IMR-90 (cell line): ENCODE measurements around the gene DHDH. TPM values are rescaled to one million over a fixed set of nuclear protein-coding genes. Genes with fewer than 3 reads are reported as not detected.

Source experiments
- ATAC-seq: fragments of 200-7000 bp; cut with Tn5 transposase; 2 replicates; pipeline ENCODE4 v1.9.1; 2020; ENCODE audit warnings: low read depth, mild to moderate bottlenecking, moderate library complexity
- BruUV-seq: library from RNA; stranded (reverse); fragments of 400-500 nt; replicated peaks from 2 replicates; lab custom pipeline; 2021; lab: Mats Ljungman, UMichigan
- CTCF ChIA-PET: fragments of 300-600 bp; formaldehyde crosslinking; extraction: SDS; loops from one replicate; lab custom pipeline; 2021; ENCODE audit warnings: antibody characterized with exemption; lab: Yijun Ruan, JAX
- POLR2A ChIA-PET: fragments of 300-600 bp; sonication (Branson Sonifier 250); formaldehyde crosslinking; loops from one replicate; lab custom pipeline; 2022; ENCODE audit warnings: antibody characterized with exemption; ENCODE audit not compliant: unreplicated experiment; lab: Charles Lee
- DNase-seq: peaks from one replicate; pipeline ENCODE4 v3.0.0; 2013
- H2AFZ ChIP-seq: replicated peaks from 2 replicates; pipeline ENCODE3; 2013; ENCODE audit warnings: low read length, mild to moderate bottlenecking; ENCODE audit not compliant: poor library complexity
- H2AK5ac ChIP-seq: 2 replicates; pipeline ENCODE4 v1.6.1; 2013; ENCODE audit warnings: low read depth, low read length, inconsistent platforms
- H2AK9ac ChIP-seq: replicated peaks from 2 replicates; pipeline ENCODE3; 2013; ENCODE audit warnings: mild to moderate bottlenecking, low read depth, low read length, moderate library complexity; ENCODE audit not compliant: poor library complexity
- H2BK120ac ChIP-seq: 2 replicates; pipeline ENCODE4 v1.6.1; 2013; ENCODE audit warnings: low read depth, low read length, inconsistent platforms
- H2BK15ac ChIP-seq: 3 replicates; pipeline ENCODE4 v1.6.1; 2013; ENCODE audit warnings: low read depth, low read length, inconsistent platforms
- H2BK20ac ChIP-seq: 2 replicates; pipeline ENCODE4 v1.6.1; 2013; ENCODE audit warnings: low read depth, mild to moderate bottlenecking, inconsistent platforms, low read length, moderate library complexity
- H2BK5ac ChIP-seq: 2 replicates; pipeline ENCODE4 v1.6.1; 2013; ENCODE audit warnings: mild to moderate bottlenecking, low read depth, low read length, inconsistent platforms; ENCODE audit not compliant: poor library complexity, severe bottlenecking
- H3K14ac ChIP-seq: replicated peaks from 2 replicates; pipeline ENCODE4 v1.6.1; 2013; ENCODE audit warnings: low read depth, low read length, inconsistent platforms
- H3K18ac ChIP-seq: 2 replicates; pipeline ENCODE4 v1.6.1; 2013; ENCODE audit warnings: low read depth, low read length, control low read depth
- H3K23ac ChIP-seq: 2 replicates; pipeline ENCODE4 v1.6.1; 2013; ENCODE audit warnings: low read depth, low read length, inconsistent platforms
- H3K27ac ChIP-seq: 2 replicates; pipeline ENCODE4 v1.5.1; 2013; ENCODE audit warnings: mild to moderate bottlenecking, control low read depth, low read length; ENCODE audit not compliant: insufficient read depth
- H3K27me3 ChIP-seq: 2 replicates; pipeline ENCODE4 v1.6.1; 2013; ENCODE audit warnings: low read length; ENCODE audit not compliant: control insufficient read depth, insufficient read depth
- H3K36me3 ChIP-seq: 2 replicates; pipeline ENCODE4 v1.6.1; 2013; ENCODE audit warnings: low read length, mixed read lengths; ENCODE audit not compliant: control insufficient read depth, insufficient read depth
- H3K4ac ChIP-seq: 2 replicates; pipeline ENCODE4 v1.6.1; 2013; ENCODE audit warnings: low read depth, low read length, inconsistent platforms
- H3K4me1 ChIP-seq: 2 replicates; pipeline ENCODE4 v1.6.1; 2013; ENCODE audit warnings: low read length, mixed read lengths; ENCODE audit not compliant: control insufficient read depth, insufficient read depth
- H3K4me2 ChIP-seq: 2 replicates; pipeline ENCODE4 v1.6.1; 2013; ENCODE audit warnings: low read depth, mild to moderate bottlenecking, control low read depth, low read length, moderate library complexity
- H3K4me3 ChIP-seq: 2 replicates; pipeline ENCODE4 v1.5.1; 2013; ENCODE audit warnings: low read depth, mild to moderate bottlenecking, control low read depth, low read length, moderate library complexity; ENCODE audit not compliant: insufficient read depth
- H3K56ac ChIP-seq: 2 replicates; pipeline ENCODE4 v1.6.1; 2013; ENCODE audit warnings: low read length, inconsistent platforms; ENCODE audit not compliant: insufficient read depth; ENCODE audit errors: extremely low read depth
- H3K79me1 ChIP-seq, 2 experiments: 2 replicates each; pipeline ENCODE4 v1.6.1; 2013; ENCODE audit warnings: low read length in 2 of 2, inconsistent platforms in 1 of 2, low read depth in 1 of 2
- H3K9ac ChIP-seq: 2 replicates; pipeline ENCODE4 v1.6.1; 2013; ENCODE audit warnings: low read depth, low read length, control low read depth
- H3K9me1 ChIP-seq: 2 replicates; pipeline ENCODE4 v1.6.1; 2013; ENCODE audit warnings: low read length, inconsistent platforms; ENCODE audit not compliant: insufficient read depth
- H3K9me3 ChIP-seq: 2 replicates; pipeline ENCODE4 v1.6.1; 2013; ENCODE audit warnings: low read length; ENCODE audit not compliant: control insufficient read depth, insufficient read depth
- H4K20me1 ChIP-seq: 2 replicates; pipeline ENCODE4 v1.6.1; 2013; ENCODE audit warnings: low read length, inconsistent platforms; ENCODE audit not compliant: insufficient read depth
- H4K5ac ChIP-seq: 2 replicates; pipeline ENCODE4 v1.6.1; 2013; ENCODE audit warnings: mild to moderate bottlenecking, low read depth, low read length, control low read depth
- H4K8ac ChIP-seq, 2 experiments: 2 replicates each; pipeline ENCODE4 v1.6.1; 2013; ENCODE audit warnings: low read depth in 2 of 2, low read length in 2 of 2, control low read depth in 1 of 2, inconsistent platforms in 1 of 2
- H4K91ac ChIP-seq: 2 replicates; pipeline ENCODE4 v1.6.1; 2013; ENCODE audit warnings: low read depth, low read length, inconsistent platforms; ENCODE audit not compliant: insufficient read depth
- CEBPB ChIP-seq: IDR thresholded peaks from 2 replicates; pipeline ENCODE4 v1.6.1; 2012; ENCODE audit warnings: low read depth, low read length, improper control_type of control experiment
- CHD1 ChIP-seq: IDR thresholded peaks from 2 replicates; pipeline ENCODE4 v1.6.1; 2012; ENCODE audit warnings: low read depth, low read length, improper control_type of control experiment
- CTCF ChIP-seq: conservative IDR thresholded peaks from 2 replicates; pipeline ENCODE4 v1.5.1; 2012; ENCODE audit warnings: mild to moderate bottlenecking, low read depth, low read length, improper control_type of control experiment
- ELK1 ChIP-seq: fragments of 150-350 bp; IDR thresholded peaks from 2 replicates; pipeline ENCODE4 v1.6.1; 2016; ENCODE audit warnings: low read depth, mild to moderate bottlenecking, low read length, moderate library complexity, borderline replicate concordance
- FOS ChIP-seq: fragments of 150-350 bp; IDR thresholded peaks from 2 replicates; pipeline ENCODE4 v1.6.1; 2016; ENCODE audit warnings: low read depth, low read length
- MAFK ChIP-seq: IDR thresholded peaks from 2 replicates; pipeline ENCODE4 v1.6.1; 2012; ENCODE audit warnings: low read depth, low read length, improper control_type of control experiment
- MAZ ChIP-seq: IDR thresholded peaks from 2 replicates; pipeline ENCODE4 v1.6.1; 2012; ENCODE audit warnings: low read depth, mild to moderate bottlenecking, low read length, improper control_type of control experiment, moderate library complexity, borderline replicate concordance
- MXI1 ChIP-seq: IDR thresholded peaks from 2 replicates; pipeline ENCODE4 v1.6.1; 2012; ENCODE audit warnings: low read depth, mild to moderate bottlenecking, low read length, moderate library complexity, borderline replicate concordance
- POLR2A ChIP-seq: IDR thresholded peaks from 2 replicates; pipeline ENCODE4 v1.6.1; 2012; ENCODE audit warnings: mild to moderate bottlenecking, low read depth, low read length
- RAD21 ChIP-seq: IDR thresholded peaks from 2 replicates; pipeline ENCODE4 v1.6.1; 2012; ENCODE audit warnings: low read length, improper control_type of control experiment
- SMC3 ChIP-seq: fragments of 150-350 bp; IDR thresholded peaks from 2 replicates; pipeline ENCODE4 v1.6.1; 2016; ENCODE audit warnings: low read depth, mild to moderate bottlenecking, antibody characterized with exemption, low read length, moderate library complexity
- USF2 ChIP-seq: fragments of 150-350 bp; IDR thresholded peaks from 2 replicates; pipeline ENCODE4 v1.6.1; 2017; ENCODE audit warnings: mild to moderate bottlenecking, antibody characterized with exemption, low read length, low read depth
- WGBS, 2 experiments: methylation state at CpG; one replicate each; pipeline versions ENCODE4 v1.1.5 to v1.1.7; 2013; ENCODE audit warnings: missing lambda C conversion rate in 2 of 2; ENCODE audit not compliant: insufficient read length in 1 of 2; ENCODE audit errors: extremely low coverage in 2 of 2; 5-methylcytosine and 5-hydroxymethylcytosine counted together
- dilution Hi-C: fragments of 300-500 bp; cut with HindIII; formaldehyde crosslinking; loops from one replicate; pipeline ENCODE4 v1.14.3; 2018; ENCODE audit warnings: low sequenced_read_pairs; ENCODE audit not compliant: unreplicated experiment
- in situ Hi-C: fragments of 300-500 bp; cut with MboI; formaldehyde crosslinking; loops from 3 replicates; pipeline ENCODE4 v1.14.3; 2019; ENCODE audit warnings: low sequenced_read_pairs, inconsistent platforms, mixed read lengths
- intact Hi-C: fragments of 100-400 bp; cut with micrococcal nuclease; formaldehyde crosslinking; loops from 2 replicates; pipeline ENCODE4 v1.10.0; 2022
- polyA plus RNA-seq, 3 experiments: library from polyadenylated mRNA; depleted of rRNA; stranded (reverse); fragments of >200 nt; gene quantifications; 2 replicates each; pipeline ENCODE4 v1.2.3, GENCODE V29; 2012; ENCODE audit warnings: low replicate concordance in 1 of 3
- total RNA-seq: library from RNA; depleted of rRNA; stranded (reverse); fragments of >200 nt; gene quantifications from 2 replicates; pipeline ENCODE4 v1.2.3, GENCODE V29; 2012

DHDH gene
- total and polyA plus RNA-seq, 2 of the 4 experiments (the other 2 are of a cell fraction) = 0.36 to 0.53 TPM

GRCh38 chr19:48993175-48994034 lies 59.9 kb downstream of the DHDH start, which contains the start of the genes GYS1 and RUVBL2:
GYS1 (minus strand) TSS chr19:48993309; CDS start chr19:48993112, 197 bp downstream.
RUVBL2 (plus strand) TSS chr19:48993887; CDS start chr19:48993912, 25 bp downstream.
- H3K23ac ChIP-seq = peak within 1 kb of the TSS; percentile 94
- H3K56ac ChIP-seq = peak within 1 kb of the TSS; percentile 68
- dilution Hi-C loops = no loop called here
- CTCF ChIA-PET = interaction anchor here (0.6 to 1.9 kb wide), 17 partner anchors 10 to 277 kb away, joined by 3 to 9 read pairs (median 4); no protein-coding TSS in a partner anchor
- no peaks in the 10 kb centered on the region for H3K27me3 ChIP-seq
- H4K91ac ChIP-seq = peak within 1 kb of the TSS; percentile 91
- peak within 1 kb of the TSS; percentile 93 for H3K4ac ChIP-seq
- H3K79me1 ChIP-seq = peaks cover 16 to 73% of the 10 kb centered on the region in 2 experiments
- H3K9ac ChIP-seq = peak within 1 kb of the TSS; percentile 92
- peak within 1 kb of the TSS; percentile 93 for H2AK5ac ChIP-seq
- POLR2A ChIA-PET = interaction anchor here (0.9 kb wide), 1 partner anchor 118 kb away, joined by 3 read pairs; no protein-coding TSS in a partner anchor
- peak within 1 kb of the TSS; percentile 98 for H3K4me2 ChIP-seq
- intact Hi-C loops = loop anchor here (5.0 to 10.0 kb wide), 3 partner anchors 64 to 211 kb away; partner anchors contain the start of genes CGB7 and KCNA7
- no peaks in the 10 kb centered on the region for H3K9me3 ChIP-seq
- H2BK20ac ChIP-seq = no peak within 1 kb of the TSS
- H3K14ac ChIP-seq = peak within 1 kb of the TSS; percentile 93
- DNase-seq (peak; percentile 99), ATAC-seq (peak; percentile 93)
- H2AK9ac ChIP-seq = peak within 1 kb of the TSS; percentile 95
- WGBS, 2 experiments = 0% methylated on average over 16 of the region's 56 CpGs; no CpG with 5 or more reads in 1 of the 2 experiments
- peak within 1 kb of the TSS; percentile 35 for H3K18ac ChIP-seq
- peak within 1 kb of the TSS; percentile 41; the same call in 1 of the 2 replicates for H4K5ac ChIP-seq
- peak within 1 kb of the TSS; percentile 48 to 75 for H4K8ac ChIP-seq
- H3K36me3 ChIP-seq = peaks cover 12% of the 10 kb centered on the region
- BruUV-seq = no TSS peak
- H4K20me1 ChIP-seq = peaks cover 27% of the 10 kb centered on the region
- peak within 1 kb of the TSS; percentile 88 for H2AFZ ChIP-seq
- H3K27ac ChIP-seq = peak within 1 kb of the TSS; percentile 85
- peak within 1 kb of the TSS; percentile 78 for H3K4me3 ChIP-seq
- H3K4me1 ChIP-seq = peaks cover 12% of the 10 kb centered on the region
- H2BK5ac ChIP-seq = peak within 1 kb of the TSS; percentile 77
- in situ Hi-C loops = no loop called here
- peak within 1 kb of the TSS; percentile 54; the same call in 1 of the 2 replicates for H2BK120ac ChIP-seq
- H2BK15ac ChIP-seq = peak within 1 kb of the TSS; percentile 12; the same call in 1 of the 3 replicates
- H3K9me1 ChIP-seq = 0 out of 2 replicates have a peak, but pooled peaks cover 3% of the 10 kb centered on the region
- TF ChIP-seq CEBPB (peak; percentile 97), ELK1 (no peak), SMC3 (peak; percentile 35), POLR2A (peak; percentile 77), MAZ (peak; percentile 90; the same call in 1 of the 2 replicates), CHD1 (no peak), USF2 (no peak), FOS (no peak; the same call in 1 of the 2 replicates), MXI1 (peak; percentile 68; the same call in 1 of the 2 replicates), CTCF (peak; percentile 99), MAFK (no peak), RAD21 (0 out of 2 replicates have a peak, but pooled peaks have one; percentile 1)
